HG03565 (cell line): ENCODE measurements around the gene PCDHGA1.

Experiments used
- ATAC-seq: cut with Tn5 transposase; IDR thresholded peaks from one replicate; pipeline ENCODE4 v1.9.1; 2021; ENCODE audit warnings: mild to moderate bottlenecking, moderate library complexity; ENCODE audit not compliant: unreplicated experiment

Gene PCDHGA1

GRCh38 chr5:141488591-141489561 lies 158.6 kb downstream of the PCDHGA1 start, which contains the start of gene PCDHGC5:
Gene PCDHGC5 (plus strand): TSS chr5:141489081. CDS start chr5:141489241, 160 bp downstream.
- no peak for ATAC-seq

- no peak for ATAC-seq
These were observed 159.5 kb downstream of the PCDHGA1 start for GRCh38 chr5:141489841-141490240.

- ATAC-seq, result no peak
These were observed 160.0 kb downstream of the PCDHGA1 start for GRCh38 chr5:141490271-141490670.

GRCh38 chr5:141490771-141491170 lies 160.5 kb downstream of the PCDHGA1 start:
- no peak for ATAC-seq

GRCh38 chr5:141491323-141492167 lies 161.2 kb downstream of the PCDHGA1 start:
- no peak for ATAC-seq

- ATAC-seq, result no peak
These were observed 162.0 kb downstream of the PCDHGA1 start for GRCh38 chr5:141492168-141492885.

GRCh38 chr5:141493500-141494422 lies 163.4 kb downstream of the PCDHGA1 start:
- no peak for ATAC-seq

- ATAC-seq, result no peak
These were observed 164.6 kb downstream of the PCDHGA1 start for GRCh38 chr5:141494761-141495452.

- no peak for ATAC-seq
These were observed 165.1 kb downstream of the PCDHGA1 start for GRCh38 chr5:141495453-141495811.

- ATAC-seq, result no peak
These were observed 165.7 kb downstream of the PCDHGA1 start for GRCh38 chr5:141496038-141496437.

GRCh38 chr5:141501761-141502160 lies 171.4 kb downstream of the PCDHGA1 start:
- no peak for ATAC-seq

- ATAC-seq, result no peak
These were observed 173.4 kb downstream of the PCDHGA1 start for GRCh38 chr5:141503681-141504080.

GRCh38 chr5:141504216-141504615 lies 173.9 kb downstream of the PCDHGA1 start:
- ATAC-seq, result no peak

- ATAC-seq, result no peak
These were observed 176.3 kb downstream of the PCDHGA1 start for GRCh38 chr5:141506381-141507155.

- ATAC-seq, result peak; percentile 36
These were observed 177.2 kb downstream of the PCDHGA1 start for GRCh38 chr5:141507387-141508091.

- no peak for ATAC-seq
These were observed 178.1 kb downstream of the PCDHGA1 start for GRCh38 chr5:141508440-141508797.

- no peak for ATAC-seq
These were observed 178.7 kb downstream of the PCDHGA1 start for GRCh38 chr5:141508798-141509611.
